Measurements from ENCODE around the gene SLC6A13.
A peak's percentile ranks its signal among the peaks of the same experiment; 100 is the strongest.
"Not testable (repeated sequence)": the region's sequence is repeated elsewhere in the genome, so short reads cannot be mapped to it uniquely, and the experiment has no call there.

Gene SLC6A13

GRCh38 chr12:197911-198695 is 64.5 kb downstream of the SLC6A13 start:
- no peak for DNase-seq (ENCODE audit: low read depth in 2 of 2)

GRCh38 chr12:197347-197746 is 65.3 kb downstream of the SLC6A13 start:
- DNase-seq (ENCODE audit: low read depth in 2 of 2), result no peak

GRCh38 chr12:196436-196835 is 66.2 kb downstream of the SLC6A13 start:
- DNase-seq (ENCODE audit: low read depth in 2 of 2), result no peak

- no peak for DNase-seq (ENCODE audit: low read depth in 2 of 2)
Observed at GRCh38 chr12:195951-196350, 66.7 kb downstream of the SLC6A13 start.

- DNase-seq (ENCODE audit: low read depth in 2 of 2), result no peak
Observed at GRCh38 chr12:195156-195555, 67.5 kb downstream of the SLC6A13 start.

- DNase-seq (ENCODE audit: low read depth in 2 of 2), result no peak
Observed at GRCh38 chr12:194276-194675, 68.4 kb downstream of the SLC6A13 start.

- no peak for DNase-seq (ENCODE audit: low read depth in 2 of 2)
Observed at GRCh38 chr12:193261-193660, 69.4 kb downstream of the SLC6A13 start.

GRCh38 chr12:191541-191940 is 71.1 kb downstream of the SLC6A13 start:
- DNase-seq (ENCODE audit: low read depth in 2 of 2), result no peak

GRCh38 chr12:190881-191280 is 71.8 kb downstream of the SLC6A13 start:
- no peak for DNase-seq (ENCODE audit: low read depth in 2 of 2)

- no peak for DNase-seq (ENCODE audit: low read depth in 2 of 2)
Observed at GRCh38 chr12:189622-189962, 73.0 kb downstream of the SLC6A13 start.

- DNase-seq (ENCODE audit: low read depth in 2 of 2), result peak; percentile 19 to 25
Observed at GRCh38 chr12:188910-189621, 73.6 kb downstream of the SLC6A13 start.

- DNase-seq (ENCODE audit: low read depth in 2 of 2), result not testable (repeated sequence)
Observed at GRCh38 chr12:187986-188909, 74.4 kb downstream of the SLC6A13 start.

GRCh38 chr12:186006-186625 is 76.5 kb downstream of the SLC6A13 start:
- no peak for DNase-seq (ENCODE audit: low read depth in 2 of 2)

GRCh38 chr12:185576-185955 is 77.1 kb downstream of the SLC6A13 start:
- no peak for DNase-seq (ENCODE audit: low read depth in 2 of 2)

- DNase-seq (ENCODE audit: low read depth in 2 of 2), result no peak
Observed at GRCh38 chr12:184811-185575, 77.6 kb downstream of the SLC6A13 start.

- no peak for DNase-seq (ENCODE audit: low read depth in 2 of 2)
Observed at GRCh38 chr12:182381-182892, 80.2 kb downstream of the SLC6A13 start.

GRCh38 chr12:181921-182320 is 80.7 kb downstream of the SLC6A13 start:
- no peak for DNase-seq (ENCODE audit: low read depth in 2 of 2)

- DNase-seq (ENCODE audit: low read depth in 2 of 2), result no peak
Observed at GRCh38 chr12:180445-180844, 82.2 kb downstream of the SLC6A13 start.

GRCh38 chr12:179885-180284 is 82.8 kb downstream of the SLC6A13 start:
- DNase-seq (ENCODE audit: low read depth in 2 of 2), result no peak

- DNase-seq (ENCODE audit: low read depth in 2 of 2), result no peak
Observed at GRCh38 chr12:179131-179884, 83.3 kb downstream of the SLC6A13 start.

All from stimulated activated CD8-positive, alpha-beta memory T cell treated with anti-CD3 and anti-CD28 coated beads, Interleukin-15, amount 100 ng/mL, for 48 hours (primary cell).